ENCODE measurements around the gene QRICH1.
A peak's percentile ranks its signal among the peaks of the same experiment; 100 is the strongest.

QRICH1 gene

DNA sequence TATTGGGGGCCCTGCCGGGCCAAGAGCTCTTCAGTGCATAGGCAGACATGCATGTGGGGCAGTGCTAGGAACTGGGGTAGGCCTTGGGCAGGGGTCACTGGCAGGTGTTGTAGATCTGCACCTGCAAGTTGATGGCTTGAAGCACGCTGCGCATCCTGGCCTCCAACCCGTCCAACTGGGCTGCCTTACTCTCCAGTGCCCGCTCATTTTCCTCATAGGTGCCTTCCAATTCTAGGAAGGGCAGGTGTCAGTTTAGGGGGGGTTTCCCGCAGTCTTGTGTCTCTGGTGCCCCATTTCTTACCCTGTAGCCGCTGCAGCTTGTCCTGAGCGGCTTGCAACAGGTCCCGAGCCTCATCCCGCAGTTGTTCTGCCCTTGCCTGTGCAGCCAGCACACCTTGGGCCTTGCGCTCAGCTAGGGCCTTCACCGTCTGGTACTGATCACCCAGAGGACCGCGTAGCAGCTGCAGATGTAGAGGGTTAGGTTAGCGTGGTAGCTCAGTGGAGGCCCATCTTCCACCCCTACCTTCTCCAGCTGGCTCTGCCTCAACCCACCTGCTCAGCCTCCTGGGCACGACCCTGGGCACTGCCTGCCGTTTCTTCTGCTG, 27.4 kb upstream of the QRICH1 start:
- TF ChIP-seq SIN3A (IDR thresholded peaks at IDR 0.05; ENCODE audit: borderline replicate concordance, insufficient read depth, low read length) (no peak), POLR2AphosphoS5 (IDR thresholded peaks at IDR 0.05; ENCODE audit: low read depth, low read length) (no peak), FOXP2 (optimal IDR thresholded peaks at IDR 0.05; ENCODE audit: borderline replicate concordance, extremely low read depth, extremely low read length, insufficient read depth) (no peak), TAF1 (IDR thresholded peaks at IDR 0.05; ENCODE audit: borderline replicate concordance, insufficient read depth, low read length) (no peak)
- TF ChIP-seq, protein P1, sequence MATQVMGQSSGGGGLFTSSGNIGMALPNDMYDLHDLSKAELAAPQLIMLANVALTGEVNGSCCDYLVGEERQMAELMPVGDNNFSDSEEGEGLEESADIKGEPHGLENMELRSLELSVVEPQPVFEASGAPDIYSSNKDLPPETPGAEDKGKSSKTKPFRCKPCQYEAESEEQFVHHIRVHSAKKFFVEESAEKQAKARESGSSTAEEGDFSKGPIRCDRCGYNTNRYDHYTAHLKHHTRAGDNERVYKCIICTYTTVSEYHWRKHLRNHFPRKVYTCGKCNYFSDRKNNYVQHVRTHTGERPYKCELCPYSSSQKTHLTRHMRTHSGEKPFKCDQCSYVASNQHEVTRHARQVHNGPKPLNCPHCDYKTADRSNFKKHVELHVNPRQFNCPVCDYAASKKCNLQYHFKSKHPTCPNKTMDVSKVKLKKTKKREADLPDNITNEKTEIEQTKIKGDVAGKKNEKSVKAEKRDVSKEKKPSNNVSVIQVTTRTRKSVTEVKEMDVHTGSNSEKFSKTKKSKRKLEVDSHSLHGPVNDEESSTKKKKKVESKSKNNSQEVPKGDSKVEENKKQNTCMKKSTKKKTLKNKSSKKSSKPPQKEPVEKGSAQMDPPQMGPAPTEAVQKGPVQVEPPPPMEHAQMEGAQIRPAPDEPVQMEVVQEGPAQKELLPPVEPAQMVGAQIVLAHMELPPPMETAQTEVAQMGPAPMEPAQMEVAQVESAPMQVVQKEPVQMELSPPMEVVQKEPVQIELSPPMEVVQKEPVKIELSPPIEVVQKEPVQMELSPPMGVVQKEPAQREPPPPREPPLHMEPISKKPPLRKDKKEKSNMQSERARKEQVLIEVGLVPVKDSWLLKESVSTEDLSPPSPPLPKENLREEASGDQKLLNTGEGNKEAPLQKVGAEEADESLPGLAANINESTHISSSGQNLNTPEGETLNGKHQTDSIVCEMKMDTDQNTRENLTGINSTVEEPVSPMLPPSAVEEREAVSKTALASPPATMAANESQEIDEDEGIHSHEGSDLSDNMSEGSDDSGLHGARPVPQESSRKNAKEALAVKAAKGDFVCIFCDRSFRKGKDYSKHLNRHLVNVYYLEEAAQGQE (IDR thresholded peaks at IDR 0.05; ENCODE audit: insufficient read depth in 1 of 2, low read depth in 2 of 2, low read length in 2 of 2): no peak

DNA sequence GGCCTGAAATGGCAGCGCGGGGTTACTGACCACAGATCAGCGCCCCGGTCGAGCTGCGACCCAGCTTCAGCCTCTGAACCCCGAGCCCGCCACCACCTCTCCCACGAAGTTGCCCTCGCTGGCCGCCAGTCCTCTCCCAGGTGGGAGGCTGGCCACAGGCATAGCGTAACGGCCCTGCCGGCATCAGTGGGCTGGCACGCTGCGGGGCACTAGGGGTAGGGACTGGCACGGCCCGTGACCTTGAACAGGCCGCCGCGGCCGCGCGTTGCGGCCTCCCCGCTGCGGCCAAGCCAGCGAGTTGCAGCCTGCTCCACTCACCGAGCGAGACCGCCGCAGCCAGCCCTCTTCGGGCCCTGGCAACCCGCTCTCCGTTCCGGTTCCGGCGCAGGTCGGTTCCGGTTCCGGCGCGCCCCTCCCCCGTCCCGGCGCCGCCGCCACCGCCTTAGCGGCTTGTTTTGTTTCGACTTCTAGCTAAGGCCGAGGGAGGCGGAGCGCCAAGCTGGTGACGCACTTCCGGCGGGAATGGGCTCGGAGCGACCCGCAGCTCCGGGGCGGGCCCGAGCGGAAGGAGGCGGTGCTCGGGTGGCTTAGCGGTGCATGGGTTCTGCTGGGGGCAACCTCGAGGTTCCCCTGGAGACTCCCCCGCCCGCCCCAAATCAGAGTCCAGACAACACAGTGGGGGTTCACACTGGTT, 26.7 kb upstream of the QRICH1 start, which contains the start of gene USP19:
TSS of gene USP19 (minus strand) at position 386 of the 694 bp plus-strand sequence. CDS start 1,678 bp downstream, outside the sequence.
- TF ChIP-seq FOXP2 (optimal IDR thresholded peaks at IDR 0.05; ENCODE audit: borderline replicate concordance, extremely low read depth, extremely low read length, insufficient read depth) (no peak), POLR2AphosphoS5 (IDR thresholded peaks at IDR 0.05; ENCODE audit: low read depth, low read length) (peak; percentile 69), SIN3A (IDR thresholded peaks at IDR 0.05; ENCODE audit: borderline replicate concordance, insufficient read depth, low read length) (no peak), TAF1 (IDR thresholded peaks at IDR 0.05; ENCODE audit: borderline replicate concordance, insufficient read depth, low read length) (peak; percentile 13; the same call in 1 of the 2 replicates)

DNA sequence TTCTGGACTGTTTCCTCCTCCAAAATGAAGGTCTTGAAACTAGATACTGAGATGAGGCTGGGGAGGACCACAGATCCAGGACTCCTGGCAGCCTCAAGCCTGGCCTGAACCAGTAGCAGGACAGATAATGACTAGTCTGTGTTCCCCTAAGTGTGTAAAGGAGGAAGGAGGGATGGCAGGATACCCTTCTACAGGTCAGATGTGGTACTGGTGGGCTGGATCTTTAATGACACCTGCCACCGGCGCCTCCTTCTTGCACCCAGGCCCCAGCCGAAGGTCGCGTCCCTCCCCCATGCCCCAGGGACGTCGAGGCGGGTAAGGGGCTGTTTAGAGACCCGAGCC, 26.2 kb upstream of the QRICH1 start:
- TF ChIP-seq FOXP2 (optimal IDR thresholded peaks at IDR 0.05; ENCODE audit: borderline replicate concordance, extremely low read depth, extremely low read length, insufficient read depth) (no peak), SIN3A (IDR thresholded peaks at IDR 0.05; ENCODE audit: borderline replicate concordance, insufficient read depth, low read length) (no peak), POLR2AphosphoS5 (IDR thresholded peaks at IDR 0.05; ENCODE audit: low read depth, low read length) (no peak), TAF1 (IDR thresholded peaks at IDR 0.05; ENCODE audit: borderline replicate concordance, insufficient read depth, low read length) (no peak)
- TF ChIP-seq, protein P1 (IDR thresholded peaks at IDR 0.05; ENCODE audit: insufficient read depth in 1 of 2, low read depth in 2 of 2, low read length in 2 of 2): no peak

DNA sequence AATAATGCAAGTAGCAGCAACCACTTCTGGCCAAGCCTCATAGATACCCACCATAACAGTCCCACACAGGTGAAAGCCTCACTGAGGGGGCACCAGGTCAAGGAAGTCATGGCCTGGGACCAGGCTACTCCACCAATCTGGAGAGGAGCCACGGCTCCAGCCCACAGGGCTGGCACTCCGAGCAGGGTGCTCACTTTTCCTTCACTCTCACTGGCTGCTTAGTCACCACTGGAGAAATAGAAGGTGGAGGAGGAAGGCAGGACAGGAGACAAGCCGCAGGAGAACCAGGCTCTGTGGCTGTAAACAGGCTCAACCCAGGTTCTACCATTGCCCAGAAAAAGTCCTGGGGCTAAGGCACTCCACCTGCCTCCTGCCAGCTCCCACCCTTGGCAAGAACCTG, 25.6 kb upstream of the QRICH1 start:
- no peak for TF ChIP-seq POLR2AphosphoS5 (IDR thresholded peaks at IDR 0.05; ENCODE audit: low read depth, low read length)
- TF ChIP-seq SIN3A (IDR thresholded peaks at IDR 0.05; ENCODE audit: borderline replicate concordance, insufficient read depth, low read length): no peak
- TF ChIP-seq, protein P1 (IDR thresholded peaks at IDR 0.05; ENCODE audit: insufficient read depth in 1 of 2, low read depth in 2 of 2, low read length in 2 of 2): no peak

DNA sequence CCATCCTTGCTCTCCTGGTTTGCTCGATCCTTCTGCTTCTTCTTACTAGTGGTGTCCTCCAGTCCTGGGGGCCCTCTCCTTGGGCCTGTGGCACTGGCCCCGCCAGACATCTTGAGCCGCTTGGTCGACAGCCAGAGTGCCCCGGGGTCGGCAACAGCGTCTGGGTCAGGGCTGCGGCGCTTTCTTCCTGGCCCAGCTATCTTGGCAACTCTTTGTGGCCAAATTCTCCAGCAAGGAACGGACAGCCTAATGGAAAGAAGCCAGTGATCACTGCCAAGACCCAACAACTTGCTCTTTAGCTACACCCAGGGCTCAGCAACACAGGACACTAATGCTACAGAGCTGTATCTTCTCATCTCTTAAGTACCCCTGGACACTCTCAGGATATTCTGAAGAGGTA, 25.2 kb upstream of the QRICH1 start:
- TF ChIP-seq TAF1 (IDR thresholded peaks at IDR 0.05; ENCODE audit: borderline replicate concordance, insufficient read depth, low read length) (no peak), FOXP2 (optimal IDR thresholded peaks at IDR 0.05; ENCODE audit: borderline replicate concordance, extremely low read depth, extremely low read length, insufficient read depth) (no peak), POLR2AphosphoS5 (IDR thresholded peaks at IDR 0.05; ENCODE audit: low read depth, low read length) (no peak)

DNA sequence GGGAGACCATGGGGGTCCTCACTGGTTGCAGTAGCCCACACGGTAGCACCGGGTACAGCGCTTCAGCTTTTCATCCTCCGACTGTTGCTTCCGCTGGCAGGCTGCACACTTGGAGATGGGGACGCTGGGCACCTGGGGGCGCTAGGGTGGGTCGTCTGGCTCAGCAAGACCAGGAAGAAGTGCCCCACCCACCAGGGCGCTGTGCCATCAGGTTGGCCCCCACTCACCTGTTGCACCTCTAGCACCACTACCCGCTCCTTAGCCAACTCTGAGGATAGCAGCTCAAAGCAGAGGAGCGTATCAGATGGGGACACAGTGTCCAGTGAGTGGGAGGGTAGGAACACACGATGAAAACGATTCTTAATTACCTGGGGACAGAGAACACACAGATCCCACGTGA, 18.4 kb upstream of the QRICH1 start:
- TF ChIP-seq FOXP2 (optimal IDR thresholded peaks at IDR 0.05; ENCODE audit: borderline replicate concordance, extremely low read depth, extremely low read length, insufficient read depth): no peak
- TF ChIP-seq, protein P1 (IDR thresholded peaks at IDR 0.05; ENCODE audit: insufficient read depth in 1 of 2, low read depth in 2 of 2, low read length in 2 of 2): no peak
- no peak for TF ChIP-seq POLR2AphosphoS5 (IDR thresholded peaks at IDR 0.05; ENCODE audit: low read depth, low read length)
- TF ChIP-seq TAF1 (IDR thresholded peaks at IDR 0.05; ENCODE audit: borderline replicate concordance, insufficient read depth, low read length): no peak
- TF ChIP-seq SIN3A (IDR thresholded peaks at IDR 0.05; ENCODE audit: borderline replicate concordance, insufficient read depth, low read length): no peak
